Measurements from ENCODE around the gene PPAN. TPM values are rescaled to one million over a fixed set of nuclear protein-coding genes. Genes with fewer than 3 reads are reported as not detected.

The PPAN gene
- total RNA-seq, 1 experiment from 2014 or later, result 63.3 TPM

- Histone ChIP-seq H3K27me3 (ENCODE audit: control insufficient read depth, insufficient read depth, low read length) (no peaks in the 10 kb centered on the region), H3K27ac (ENCODE audit: low read length) (no peak overlapping the region), H3K36me3 (ENCODE audit: control insufficient read depth, insufficient read depth, low read length) (no peaks in the 10 kb centered on the region), H3K4me1 (ENCODE audit: control insufficient read depth, insufficient read depth, low read length) (no peaks in the 10 kb centered on the region), H3K9me3 (ENCODE audit: control insufficient read depth, insufficient read depth, low read depth, low read length) (no peaks in the 10 kb centered on the region), H3K4me3 (ENCODE audit: low read depth in 2 of 2, low read length in 2 of 2) (no peak overlapping the region)
- BruUV-seq (replicated peaks), result no TSS peak
- no peak for ATAC-seq
- intact Hi-C loops (cut with micrococcal nuclease; ENCODE audit: unreplicated experiment), result no loop called here
- CTCF ChIA-PET, result no interaction called here
- POLR2A ChIA-PET, result interaction anchor here (0.7 kb wide), 1 partner anchor 18 kb away, joined by 5 read pairs; no protein-coding TSS in a partner anchor
- TF ChIP-seq SIN3A (IDR thresholded peaks at IDR 0.05; ENCODE audit: borderline replicate concordance, insufficient read depth, low read depth, low read length), result no peak
- TF ChIP-seq POLR2AphosphoS5 (IDR thresholded peaks at IDR 0.05; ENCODE audit: low read depth, low read length), result no peak
- TF ChIP-seq REST (IDR thresholded peaks at IDR 0.05; ENCODE audit: insufficient read depth in 1 of 2, low read depth in 2 of 2, low read length in 1 of 2), result no peak
- no peak for TF ChIP-seq CTCF (IDR thresholded peaks at IDR 0.05)
- no peak for TF ChIP-seq TCF7L2 (IDR thresholded peaks at IDR 0.05; ENCODE audit: low read depth, low read length)
- in situ Hi-C loops (cut with HindIII; ENCODE audit: low pct_unique_long_range_greater_than_20kb, low sequenced_read_pairs), result no loop called here
- DNase-seq (ENCODE audit: low read depth, low spot score), result no peak
Measured at GRCh38 chr19:10076535-10076934, 29.6 kb upstream of the PPAN start.

- no peaks in the 10 kb centered on the region for H3K36me3 ChIP-seq (ENCODE audit: control insufficient read depth, insufficient read depth, low read length)
- H3K27ac ChIP-seq (ENCODE audit: low read length), result no peak overlapping the region
- no peaks in the 10 kb centered on the region for H3K4me1 ChIP-seq (ENCODE audit: control insufficient read depth, insufficient read depth, low read length)
- no peak for DNase-seq (ENCODE audit: low read depth, low spot score)
- ChIA-PET POLR2A (no interaction called here), CTCF (no interaction called here)
- in situ Hi-C loops (cut with HindIII; ENCODE audit: low pct_unique_long_range_greater_than_20kb, low sequenced_read_pairs), result no loop called here
- H3K27me3 ChIP-seq (ENCODE audit: control insufficient read depth, insufficient read depth, low read length), result no peaks in the 10 kb centered on the region
- intact Hi-C loops (cut with micrococcal nuclease; ENCODE audit: unreplicated experiment), result no loop called here
- TF ChIP-seq SIN3A (IDR thresholded peaks at IDR 0.05; ENCODE audit: borderline replicate concordance, insufficient read depth, low read depth, low read length) (no peak), TCF7L2 (IDR thresholded peaks at IDR 0.05; ENCODE audit: low read depth, low read length) (no peak), POLR2AphosphoS5 (IDR thresholded peaks at IDR 0.05; ENCODE audit: low read depth, low read length) (no peak), REST (IDR thresholded peaks at IDR 0.05; ENCODE audit: insufficient read depth in 1 of 2, low read depth in 2 of 2, low read length in 1 of 2) (no peak), CTCF (IDR thresholded peaks at IDR 0.05) (no peak)
- BruUV-seq (replicated peaks), result no TSS peak
- H3K4me3 ChIP-seq (ENCODE audit: low read depth in 2 of 2, low read length in 2 of 2), result no peak overlapping the region
- no peak for ATAC-seq
- no peaks in the 10 kb centered on the region for H3K9me3 ChIP-seq (ENCODE audit: control insufficient read depth, insufficient read depth, low read depth, low read length)
Measured at GRCh38 chr19:10078329-10078728, 27.8 kb upstream of the PPAN start.
